HCT116 (cell line): ENCODE measurements around the gene NOSIP. TPM values are rescaled to one million over a fixed set of nuclear protein-coding genes. Genes with fewer than 3 reads are reported as not detected.

ENCODE experiments used
- ATAC-seq: fragments of 200-7000 bp; cut with Tn5 transposase; 2 replicates; pipeline ENCODE4 v1.9.1; 2020; ENCODE audit warnings: mild to moderate bottlenecking, moderate library complexity
- BruUV-seq: library from RNA; stranded (reverse); fragments of 400-500 nt; replicated peaks from 2 replicates; lab custom pipeline; 2021; lab: Mats Ljungman, UMichigan
- CTCF ChIA-PET: fragments of 300-600 bp; sonication (Branson Sonifier 250); formaldehyde crosslinking; loops from one replicate; lab custom pipeline; 2021; ENCODE audit warnings: antibody characterized with exemption; lab: Charles Lee
- POLR2A ChIA-PET: fragments of 300-600, 350-600 bp; sonication (Branson Sonifier 250); formaldehyde crosslinking; loops from one replicate; lab custom pipeline; 2021; ENCODE audit warnings: antibody characterized with exemption; lab: Charles Lee
- RAD21 ChIA-PET, 2 experiments: fragments of 300-600 bp; sonication (Branson Sonifier 250); formaldehyde crosslinking; loops; one replicate each; lab custom pipeline; 2023; ENCODE audit warnings: low total read pairs in 2 of 2; ENCODE audit not compliant: uncharacterized antibody in 2 of 2, unreplicated experiment in 2 of 2, low non-redundant PET in 1 of 2; lab: Charles Lee
- DNase-seq: peaks from one replicate; pipeline ENCODE4 v3.0.0-alpha.2; 2010; ENCODE audit warnings: low read depth, low spot score
- H2AFZ ChIP-seq: fragments of 200-600 bp; shearing (Covaris generic), sonication (generic); 2 replicates; pipeline ENCODE4 v1.6.1; 2017; ENCODE audit warnings: low read depth, mixed run types, mixed read lengths, antibody characterized with exemption, low read length; ENCODE audit not compliant: poor library complexity, severe bottlenecking
- H3K27ac ChIP-seq: 2 replicates; pipeline ENCODE4 v1.5.1; 2012; ENCODE audit warnings: low read depth, low read length
- H3K27me3 ChIP-seq: fragments of 200-600 bp; sonication (generic); 2 replicates; pipeline ENCODE4 v1.6.1; 2016; ENCODE audit warnings: mixed run types, low read length, mixed read lengths; ENCODE audit not compliant: insufficient read depth
- H3K36me3 ChIP-seq, 2 experiments: fragments of 200-500 bp in 1 of 2; fragments of 200-600 bp in 1 of 2; sonication (Bioruptor generic) in 1 of 2; sonication (generic) in 1 of 2; 2 replicates each; pipeline versions ENCODE4 v1.5.1 to v1.6.1; 2014 to 2016; ENCODE audit warnings: low read length in 2 of 2, inconsistent platforms in 1 of 2, mixed read lengths in 1 of 2, mixed run types in 1 of 2; ENCODE audit not compliant: insufficient read depth in 2 of 2, control insufficient read depth in 1 of 2
- H3K4me1 ChIP-seq, 2 experiments: fragments of 200-600 bp in 1 of 2; sonication (generic) in 1 of 2; 2 replicates each; pipeline versions ENCODE4 v1.5.1 to v1.6.1; 2012 to 2017; ENCODE audit warnings: low read length in 2 of 2, inconsistent platforms in 1 of 2, mild to moderate bottlenecking in 1 of 2, mixed read lengths in 1 of 2, mixed run types in 1 of 2, moderate library complexity in 1 of 2; ENCODE audit not compliant: insufficient read depth in 2 of 2, control insufficient read depth in 1 of 2
- H3K4me2 ChIP-seq: fragments of 200-600 bp; sonication (generic); 2 replicates; pipeline ENCODE4 v1.6.1; 2017; ENCODE audit warnings: mixed run types, low read length, mixed read lengths
- H3K4me3 ChIP-seq, 2 experiments: fragments of 200-600 bp in 1 of 2; sonication (generic) in 1 of 2; replicated peaks in 1 of 2; 2 replicates each; pipeline ENCODE4 v1.5.1; 2011 to 2016; ENCODE audit warnings: low read length in 2 of 2, control low read depth in 1 of 2, low read depth in 1 of 2, mild to moderate bottlenecking in 1 of 2, mixed read lengths in 1 of 2, mixed run types in 1 of 2
- H3K79me2 ChIP-seq: fragments of 200-600 bp; sonication (generic); 2 replicates; pipeline ENCODE4 v1.6.1; 2017; ENCODE audit warnings: mild to moderate bottlenecking, mixed run types, low read length, moderate library complexity, mixed read lengths; ENCODE audit not compliant: insufficient read depth
- H3K9ac ChIP-seq: fragments of 200-600 bp; sonication (generic); 2 replicates; pipeline ENCODE4 v1.6.1; 2016; ENCODE audit warnings: low read length, mixed read lengths
- H3K9me2 ChIP-seq: fragments of 200-600 bp; sonication (generic), shearing (Covaris generic); 2 replicates; pipeline ENCODE4 v1.6.1; 2017; ENCODE audit warnings: mixed run types, mild to moderate bottlenecking, moderate library complexity; ENCODE audit not compliant: insufficient read depth
- H3K9me3 ChIP-seq, 2 experiments: fragments of 200-500 bp in 1 of 2; fragments of 200-600 bp in 1 of 2; sonication (Bioruptor generic) in 1 of 2; sonication (generic) in 1 of 2; 2 replicates each; pipeline ENCODE4 v1.6.1; 2014 to 2017; ENCODE audit warnings: low read length in 2 of 2, mixed read lengths in 2 of 2, inconsistent platforms in 1 of 2, low read depth in 1 of 2, mild to moderate bottlenecking in 1 of 2, mixed run types in 1 of 2, moderate library complexity in 1 of 2; ENCODE audit not compliant: control insufficient read depth in 1 of 2, insufficient read depth in 1 of 2
- H4K20me1 ChIP-seq: fragments of 200-600 bp; sonication (generic), shearing (Covaris generic); 2 replicates; pipeline ENCODE4 v1.6.1; 2017; ENCODE audit warnings: mixed run types, mild to moderate bottlenecking, moderate library complexity; ENCODE audit not compliant: insufficient read depth
- EZH2phosphoT487 ChIP-seq: fragments of 200-600 bp; IDR thresholded peaks from 2 replicates; pipeline ENCODE4 v1.6.1; 2018; ENCODE audit warnings: antibody characterized with exemption, borderline replicate concordance
- JUND ChIP-seq: IDR thresholded peaks from 2 replicates; pipeline ENCODE4 v1.6.1; 2012
- POLR2A ChIP-seq: IDR thresholded peaks from 2 replicates; pipeline ENCODE4 v1.7.0; 2011; ENCODE audit warnings: borderline replicate concordance; ENCODE audit not compliant: insufficient read depth, insufficient read length; ENCODE audit errors: extremely low read depth
- intact Hi-C: fragments of 100-400 bp; cut with micrococcal nuclease; formaldehyde crosslinking; loops from 2 replicates; pipeline ENCODE4 v1.10.0; 2022
- total RNA-seq: library from RNA; stranded (reverse); gene quantifications from one replicate; pipeline ENCODE4 v1.2.1, GENCODE V29; 2021; ENCODE audit not compliant: unreplicated experiment
- TF ChIP-seq, protein P1 (sequence below): IDR thresholded peaks from 2 replicates; pipeline ENCODE4 v1.6.1; 2012
- TF ChIP-seq, protein P2 (sequence below), 3 experiments: fragments of 200-600 bp in 1 of 3; sonication (generic) in 1 of 3; IDR thresholded peaks in 2 of 3; conservative IDR thresholded peaks in 1 of 3; 2 replicates each; pipeline ENCODE4 v1.5.1; 2012 to 2017; ENCODE audit warnings: low read depth in 2 of 3, low read length in 2 of 3, antibody characterized with exemption in 1 of 3, borderline replicate concordance in 1 of 3, control low read depth in 1 of 3, mild to moderate bottlenecking in 1 of 3, mixed read lengths in 1 of 3, mixed run types in 1 of 3, moderate library complexity in 1 of 3; ENCODE audit not compliant: insufficient read depth in 1 of 3
- TF ChIP-seq, protein P3 (sequence below): IDR thresholded peaks from 2 replicates; pipeline ENCODE4 v1.6.1; 2011; ENCODE audit warnings: mild to moderate bottlenecking, low read length, moderate library complexity; ENCODE audit not compliant: insufficient replicate concordance; ENCODE audit errors: extremely low read depth

Gene NOSIP
- total RNA-seq, 1 experiment from 2014 or later, result 133 TPM

DNA sequence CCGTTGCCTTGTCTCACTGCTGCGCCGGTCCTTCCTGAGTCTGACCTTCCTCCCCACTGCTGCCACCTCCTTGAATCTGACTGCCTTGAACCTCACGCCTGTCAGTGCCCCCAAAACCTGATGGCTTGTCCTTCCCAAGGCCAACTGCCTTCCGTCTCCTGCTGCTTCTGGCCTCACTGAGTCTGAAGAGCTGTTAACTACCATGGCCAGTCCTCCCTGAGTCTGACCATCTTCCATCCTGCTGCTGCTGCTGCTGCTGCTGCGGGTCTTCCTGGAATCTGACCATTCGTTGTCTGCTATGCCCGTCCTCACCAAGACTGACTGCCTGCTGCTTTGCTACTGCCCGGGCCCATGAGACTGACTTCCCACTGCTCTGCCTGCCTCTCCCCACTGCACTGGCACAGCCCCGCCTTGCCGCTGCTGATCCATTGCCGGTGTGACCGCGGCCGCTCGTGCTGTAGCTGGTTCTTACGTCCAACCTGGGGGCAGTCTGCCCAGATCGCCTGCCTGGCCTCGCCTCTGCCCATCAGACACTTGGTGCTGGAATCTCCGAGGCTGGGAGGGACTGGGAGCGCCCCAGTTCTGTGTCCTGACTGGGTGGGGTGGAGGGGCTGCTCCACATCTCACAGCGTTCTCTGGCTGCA is 55.4 kb downstream of the NOSIP start:
- intact Hi-C loops, result no loop called here
- POLR2A ChIA-PET, result no interaction called here
- BruUV-seq, result no TSS peak
- DNase-seq, result no peak
- Histone ChIP-seq H3K27ac (no peak overlapping the region), H3K4me2 (no peak overlapping the region)
- no peak for TF ChIP-seq POLR2A
- TF ChIP-seq, protein P1, sequence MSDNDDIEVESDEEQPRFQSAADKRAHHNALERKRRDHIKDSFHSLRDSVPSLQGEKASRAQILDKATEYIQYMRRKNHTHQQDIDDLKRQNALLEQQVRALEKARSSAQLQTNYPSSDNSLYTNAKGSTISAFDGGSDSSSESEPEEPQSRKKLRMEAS, result no peak
- TF ChIP-seq, all 23 proteins: peak for 0
- Histone ChIP-seq H4K20me1 (no peaks in the 10 kb centered on the region), H2AFZ (no peak overlapping the region), H3K9me2 (no peaks in the 10 kb centered on the region), H3K9ac (no peak overlapping the region), H3K9me3 (no peaks in the 10 kb centered on the region), H3K4me3 (no peak overlapping the region), H3K4me1 (no peaks in the 10 kb centered on the region), H3K79me2 (no peaks in the 10 kb centered on the region), H3K27me3 (no peaks in the 10 kb centered on the region), H3K36me3 (no peaks in the 10 kb centered on the region)
- CTCF ChIA-PET, result interaction anchor here (0.6 kb wide), 1 partner anchor 21 kb away, joined by 4 read pairs; no protein-coding TSS in a partner anchor
- RAD21 ChIA-PET, result no interaction called here
- ATAC-seq, result no peak

DNA sequence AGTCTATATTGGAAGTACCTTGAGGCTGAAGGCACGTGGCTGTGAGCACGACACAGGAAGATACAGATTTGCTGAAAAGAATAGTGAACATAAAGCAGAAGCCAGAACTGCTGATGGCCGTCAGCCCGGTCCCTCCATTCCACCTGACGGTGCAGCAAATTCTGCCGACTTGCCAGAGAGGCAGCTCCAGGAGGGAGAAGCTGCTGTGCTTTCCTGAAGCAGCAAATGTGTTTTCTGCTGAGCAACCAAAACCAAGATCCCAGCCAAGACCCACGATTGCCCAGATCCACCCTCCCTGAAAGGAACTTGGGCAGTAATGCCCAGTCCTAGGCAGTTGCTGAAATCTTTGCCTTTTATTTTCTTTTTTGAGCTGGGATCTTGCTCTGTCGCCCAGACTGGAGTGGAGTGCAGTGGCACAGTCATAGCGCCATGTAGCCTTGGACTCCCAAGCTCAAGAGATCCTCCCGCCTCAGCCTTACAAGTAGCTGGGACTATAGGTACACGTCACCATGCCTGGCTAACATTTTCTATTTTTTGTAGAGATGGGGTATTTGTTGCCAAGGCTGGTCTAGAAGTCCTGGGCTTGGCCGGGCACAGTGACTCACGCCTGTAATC is 59.5 kb downstream of the NOSIP start:
- Histone ChIP-seq H3K4me1 (no peaks in the 10 kb centered on the region), H3K9me2 (no peaks in the 10 kb centered on the region), H3K9ac (no peak overlapping the region), H3K79me2 (no peaks in the 10 kb centered on the region), H3K9me3 (no peaks in the 10 kb centered on the region), H4K20me1 (no peaks in the 10 kb centered on the region), H3K4me2 (no peak overlapping the region), H3K4me3 (no peak overlapping the region), H3K27ac (no peak overlapping the region), H3K36me3 (no peaks in the 10 kb centered on the region), H2AFZ (no peak overlapping the region), H3K27me3 (no peaks in the 10 kb centered on the region)
- ATAC-seq (no peak), DNase-seq (no peak)
- BruUV-seq, result no TSS peak
- TF ChIP-seq, protein P2, sequence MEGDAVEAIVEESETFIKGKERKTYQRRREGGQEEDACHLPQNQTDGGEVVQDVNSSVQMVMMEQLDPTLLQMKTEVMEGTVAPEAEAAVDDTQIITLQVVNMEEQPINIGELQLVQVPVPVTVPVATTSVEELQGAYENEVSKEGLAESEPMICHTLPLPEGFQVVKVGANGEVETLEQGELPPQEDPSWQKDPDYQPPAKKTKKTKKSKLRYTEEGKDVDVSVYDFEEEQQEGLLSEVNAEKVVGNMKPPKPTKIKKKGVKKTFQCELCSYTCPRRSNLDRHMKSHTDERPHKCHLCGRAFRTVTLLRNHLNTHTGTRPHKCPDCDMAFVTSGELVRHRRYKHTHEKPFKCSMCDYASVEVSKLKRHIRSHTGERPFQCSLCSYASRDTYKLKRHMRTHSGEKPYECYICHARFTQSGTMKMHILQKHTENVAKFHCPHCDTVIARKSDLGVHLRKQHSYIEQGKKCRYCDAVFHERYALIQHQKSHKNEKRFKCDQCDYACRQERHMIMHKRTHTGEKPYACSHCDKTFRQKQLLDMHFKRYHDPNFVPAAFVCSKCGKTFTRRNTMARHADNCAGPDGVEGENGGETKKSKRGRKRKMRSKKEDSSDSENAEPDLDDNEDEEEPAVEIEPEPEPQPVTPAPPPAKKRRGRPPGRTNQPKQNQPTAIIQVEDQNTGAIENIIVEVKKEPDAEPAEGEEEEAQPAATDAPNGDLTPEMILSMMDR (IDR thresholded peaks at IDR 0.05 in 2 of 3, conservative IDR thresholded peaks at IDR 0.05 in 1 of 3; ENCODE audit: borderline replicate concordance in 1 of 3, insufficient read depth in 1 of 3, low read depth in 2 of 3, low read length in 2 of 3), result no peak
- no peak for TF ChIP-seq JUND
- TF ChIP-seq EZH2phosphoT487, result no peak
- TF ChIP-seq, protein P3, sequence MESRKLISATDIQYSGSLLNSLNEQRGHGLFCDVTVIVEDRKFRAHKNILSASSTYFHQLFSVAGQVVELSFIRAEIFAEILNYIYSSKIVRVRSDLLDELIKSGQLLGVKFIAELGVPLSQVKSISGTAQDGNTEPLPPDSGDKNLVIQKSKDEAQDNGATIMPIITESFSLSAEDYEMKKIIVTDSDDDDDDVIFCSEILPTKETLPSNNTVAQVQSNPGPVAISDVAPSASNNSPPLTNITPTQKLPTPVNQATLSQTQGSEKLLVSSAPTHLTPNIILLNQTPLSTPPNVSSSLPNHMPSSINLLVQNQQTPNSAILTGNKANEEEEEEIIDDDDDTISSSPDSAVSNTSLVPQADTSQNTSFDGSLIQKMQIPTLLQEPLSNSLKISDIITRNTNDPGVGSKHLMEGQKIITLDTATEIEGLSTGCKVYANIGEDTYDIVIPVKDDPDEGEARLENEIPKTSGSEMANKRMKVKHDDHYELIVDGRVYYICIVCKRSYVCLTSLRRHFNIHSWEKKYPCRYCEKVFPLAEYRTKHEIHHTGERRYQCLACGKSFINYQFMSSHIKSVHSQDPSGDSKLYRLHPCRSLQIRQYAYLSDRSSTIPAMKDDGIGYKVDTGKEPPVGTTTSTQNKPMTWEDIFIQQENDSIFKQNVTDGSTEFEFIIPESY, result no peak
- ChIA-PET CTCF (no interaction called here), RAD21 (interaction anchor here in 1 of 2 experiments (0.7 kb wide), 1 partner anchor 29 kb away, joined by 3 read pairs; no protein-coding TSS in a partner anchor), POLR2A (no interaction called here)
- intact Hi-C loops, result no loop called here
